ENCODE measurements around the gene COL8A1.

DNA sequence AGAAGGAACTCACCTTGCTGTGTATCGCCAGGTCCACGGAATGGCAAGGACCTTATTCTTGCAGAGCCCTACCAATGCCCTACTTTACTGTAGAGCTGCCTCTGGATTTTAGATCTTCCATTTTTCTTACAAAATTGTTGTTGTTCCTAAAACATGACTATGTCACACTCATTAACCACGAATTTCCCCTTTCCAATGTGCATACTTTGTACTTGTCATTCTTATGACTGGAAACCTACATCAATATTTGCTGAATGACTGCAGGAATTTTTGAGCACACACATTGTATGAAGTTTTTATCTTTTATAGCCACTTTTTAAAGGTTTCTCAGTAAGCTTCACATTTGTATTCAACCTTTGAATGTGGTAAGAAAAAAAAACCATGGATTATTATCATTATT is 143.4 kb downstream of the COL8A1 start:
- TF ChIP-seq, protein P1, sequence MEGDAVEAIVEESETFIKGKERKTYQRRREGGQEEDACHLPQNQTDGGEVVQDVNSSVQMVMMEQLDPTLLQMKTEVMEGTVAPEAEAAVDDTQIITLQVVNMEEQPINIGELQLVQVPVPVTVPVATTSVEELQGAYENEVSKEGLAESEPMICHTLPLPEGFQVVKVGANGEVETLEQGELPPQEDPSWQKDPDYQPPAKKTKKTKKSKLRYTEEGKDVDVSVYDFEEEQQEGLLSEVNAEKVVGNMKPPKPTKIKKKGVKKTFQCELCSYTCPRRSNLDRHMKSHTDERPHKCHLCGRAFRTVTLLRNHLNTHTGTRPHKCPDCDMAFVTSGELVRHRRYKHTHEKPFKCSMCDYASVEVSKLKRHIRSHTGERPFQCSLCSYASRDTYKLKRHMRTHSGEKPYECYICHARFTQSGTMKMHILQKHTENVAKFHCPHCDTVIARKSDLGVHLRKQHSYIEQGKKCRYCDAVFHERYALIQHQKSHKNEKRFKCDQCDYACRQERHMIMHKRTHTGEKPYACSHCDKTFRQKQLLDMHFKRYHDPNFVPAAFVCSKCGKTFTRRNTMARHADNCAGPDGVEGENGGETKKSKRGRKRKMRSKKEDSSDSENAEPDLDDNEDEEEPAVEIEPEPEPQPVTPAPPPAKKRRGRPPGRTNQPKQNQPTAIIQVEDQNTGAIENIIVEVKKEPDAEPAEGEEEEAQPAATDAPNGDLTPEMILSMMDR (IDR thresholded peaks at IDR 0.05): no peak
- TF ChIP-seq POLR2A (IDR thresholded peaks at IDR 0.05): no peak
